ENCODE data around the gene COL6A3. TPM values are rescaled to one million over a fixed set of nuclear protein-coding genes. Genes with fewer than 3 reads are reported as not detected.

The COL6A3 gene, protein sequence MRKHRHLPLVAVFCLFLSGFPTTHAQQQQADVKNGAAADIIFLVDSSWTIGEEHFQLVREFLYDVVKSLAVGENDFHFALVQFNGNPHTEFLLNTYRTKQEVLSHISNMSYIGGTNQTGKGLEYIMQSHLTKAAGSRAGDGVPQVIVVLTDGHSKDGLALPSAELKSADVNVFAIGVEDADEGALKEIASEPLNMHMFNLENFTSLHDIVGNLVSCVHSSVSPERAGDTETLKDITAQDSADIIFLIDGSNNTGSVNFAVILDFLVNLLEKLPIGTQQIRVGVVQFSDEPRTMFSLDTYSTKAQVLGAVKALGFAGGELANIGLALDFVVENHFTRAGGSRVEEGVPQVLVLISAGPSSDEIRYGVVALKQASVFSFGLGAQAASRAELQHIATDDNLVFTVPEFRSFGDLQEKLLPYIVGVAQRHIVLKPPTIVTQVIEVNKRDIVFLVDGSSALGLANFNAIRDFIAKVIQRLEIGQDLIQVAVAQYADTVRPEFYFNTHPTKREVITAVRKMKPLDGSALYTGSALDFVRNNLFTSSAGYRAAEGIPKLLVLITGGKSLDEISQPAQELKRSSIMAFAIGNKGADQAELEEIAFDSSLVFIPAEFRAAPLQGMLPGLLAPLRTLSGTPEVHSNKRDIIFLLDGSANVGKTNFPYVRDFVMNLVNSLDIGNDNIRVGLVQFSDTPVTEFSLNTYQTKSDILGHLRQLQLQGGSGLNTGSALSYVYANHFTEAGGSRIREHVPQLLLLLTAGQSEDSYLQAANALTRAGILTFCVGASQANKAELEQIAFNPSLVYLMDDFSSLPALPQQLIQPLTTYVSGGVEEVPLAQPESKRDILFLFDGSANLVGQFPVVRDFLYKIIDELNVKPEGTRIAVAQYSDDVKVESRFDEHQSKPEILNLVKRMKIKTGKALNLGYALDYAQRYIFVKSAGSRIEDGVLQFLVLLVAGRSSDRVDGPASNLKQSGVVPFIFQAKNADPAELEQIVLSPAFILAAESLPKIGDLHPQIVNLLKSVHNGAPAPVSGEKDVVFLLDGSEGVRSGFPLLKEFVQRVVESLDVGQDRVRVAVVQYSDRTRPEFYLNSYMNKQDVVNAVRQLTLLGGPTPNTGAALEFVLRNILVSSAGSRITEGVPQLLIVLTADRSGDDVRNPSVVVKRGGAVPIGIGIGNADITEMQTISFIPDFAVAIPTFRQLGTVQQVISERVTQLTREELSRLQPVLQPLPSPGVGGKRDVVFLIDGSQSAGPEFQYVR (N-terminal part only)
- 2.5 and 3.2 TPM in 2 replicates for total RNA-seq (2011; cell fraction: chromatin; rRNA removed; ENCODE audit: low replicate concordance)
- total RNA-seq (2011; cell fraction: nucleolus; rRNA removed), result 1.7 TPM in 2 replicates
- total RNA-seq (2011; cell fraction: nucleoplasm; rRNA removed), result 2.5 and 3.6 TPM in 2 replicates
- total RNA-seq (2014; rRNA removed) (1.5 and 2.1 TPM in 2 replicates), total RNA-seq (2014; rRNA removed; fragmentation: Illumina TruSeq; extraction: Trizol) (1.6 TPM in 2 replicates), total RNA-seq (2015; rRNA removed; fragmentation: Illumina TruSeq; extraction: Trizol) (2.0 and 2.5 TPM in 2 replicates), total RNA-seq (2021) (4.1 and 4.3 TPM in 2 replicates), polyA plus RNA-seq (2011; rRNA removed) (0.07 and 0.11 TPM in 2 replicates), polyA plus RNA-seq (2014; fragmentation: Illumina TruSeq; extraction: Trizol) (2.7 and 2.9 TPM in 2 replicates), polyA plus RNA-seq (2014; fragmentation: Nextera tagmentation; extraction: Ambion mirVana) (under 1 TPM; 0.39 to 0.48 TPM), polyA plus RNA-seq (2014; rRNA removed) (1.1 and 2.7 TPM in 2 replicates), polyA minus RNA-seq (2011; rRNA and poly(A)+ RNA removed) (0.18 and 0.60 TPM in 2 replicates), Bru-seq, nascent RNA (percentile 19 among the genes with signal in this experiment), BruChase-seq, experiment 1, labeled RNA remaining after a 2-hour chase (percentile 30 among the genes with signal in this experiment), BruChase-seq, experiment 2, labeled RNA remaining after a 6-hour chase (percentile 32 among the genes with signal in this experiment)
- polyA plus RNA-seq (2011; cell fraction: cytosol; rRNA removed), result 0.07 and 0.12 TPM in 2 replicates
- 0.37 and 0.55 TPM in 2 replicates for polyA plus RNA-seq (2011; cell fraction: nucleus; rRNA removed)
- polyA plus RNA-seq (2012), result 3.4 and 61.3 TPM in 2 replicates
- 0.91 and 1.4 TPM in 2 replicates for polyA minus RNA-seq (2011; cell fraction: cytosol; rRNA and poly(A)+ RNA removed)
- polyA minus RNA-seq (2011; cell fraction: nucleus; rRNA and poly(A)+ RNA removed), result 0.13 and 0.56 TPM in 2 replicates
- long read RNA-seq, experiment 1, result 0 reads
- long read RNA-seq, experiment 2, partial matches to known transcripts, result 1 of 2 reads
- long read RNA-seq, experiment 2, other reads (novel, unspliced or antisense), result 1 of 2 reads
- long read RNA-seq, experiment 3, result 0 reads

DNA sequence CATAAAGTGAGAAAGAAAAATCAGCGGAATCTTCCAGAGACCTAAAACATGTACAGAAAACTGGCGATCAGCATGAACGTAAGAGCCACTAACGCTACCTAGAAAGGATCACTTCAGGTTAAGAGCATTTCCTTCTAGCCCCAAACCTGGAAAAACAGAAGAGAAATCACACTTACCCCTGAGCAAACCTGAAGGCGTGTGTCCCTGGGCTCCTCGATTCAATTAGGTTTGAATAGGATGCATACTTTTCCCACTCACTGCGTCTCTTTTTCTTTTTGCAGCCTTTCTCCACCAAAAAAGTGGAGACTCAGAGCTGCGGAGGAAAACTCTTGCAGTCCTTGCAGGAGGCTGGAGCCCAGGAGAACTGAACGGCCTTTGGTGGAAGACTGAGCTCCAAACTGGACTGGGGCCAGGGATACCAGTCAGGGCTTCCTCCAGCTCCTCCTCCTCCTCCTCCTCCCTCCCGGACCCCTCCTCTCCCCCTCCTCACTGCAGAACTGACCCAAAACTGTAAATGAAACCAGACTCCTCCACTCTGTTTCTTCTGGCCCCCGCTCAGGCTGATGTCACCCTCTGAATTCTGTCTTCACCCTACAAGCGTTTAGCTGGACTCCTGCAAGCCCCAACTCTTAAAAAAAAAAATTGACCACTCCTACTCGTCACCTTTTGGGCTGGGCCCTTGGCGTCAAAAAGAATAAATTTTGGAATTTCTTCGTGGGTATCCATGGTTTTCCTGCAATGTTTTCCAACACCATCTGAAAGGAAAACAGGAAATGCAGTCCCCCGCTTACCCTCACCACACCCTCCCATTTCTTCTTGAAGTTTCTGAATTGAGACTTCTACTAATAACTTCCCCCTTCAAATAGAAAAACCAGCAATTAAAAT, at the start of gene COL6A3:
COL6A3 (minus strand) TSS at position 388 of the 885 bp plus-strand sequence. CDS start 17,347 bp downstream, outside the sequence.
- intact Hi-C loops (cut with micrococcal nuclease) (no loop called here), in situ Hi-C loops (cut with MboI) (no loop called here)
- ATAC-seq (no peak), FAIRE-seq (no peak), DNase-seq (ENCODE audit: extremely low read depth in 1 of 4, low spot score in 3 of 4) (no peak)
- ChIA-PET POLR2A (interaction anchor here (1.3 kb wide), 1 partner anchor 158 kb away, joined by 3 read pairs; no protein-coding TSS in a partner anchor), CTCF (ENCODE audit: low intra/inter-chr PET ratio) (no interaction called here)
- peaks cover 0 to 41% of the 10 kb centered on the region in 2 experiments; a peak in 3 of 5 replicates for H3K27me3 ChIP-seq (ENCODE audit: control insufficient read depth in 2 of 2, insufficient read depth in 2 of 2, low read length in 2 of 2)
- BruUV-seq (replicated peaks), result no TSS peak
- no peaks in the 10 kb centered on the region for H4K20me1 ChIP-seq (replicated peaks; ENCODE audit: control insufficient read depth, insufficient read depth, low read length)
- H3K79me2 ChIP-seq (ENCODE audit: control insufficient read depth, insufficient read depth, low read length), result no peaks in the 10 kb centered on the region
- no peaks in the 10 kb centered on the region for H3K9me3 ChIP-seq (replicated peaks; ENCODE audit: control insufficient read depth, insufficient read depth, low read depth, low read length)
- WGBS (ENCODE audit: insufficient coverage, low coverage, missing lambda C conversion rate), result 22% methylated on average over 9 of the region's 16 CpGs
- no peak within 1 kb of the TSS for H3K27ac ChIP-seq (ENCODE audit: extremely low read depth, low read depth, low read length)
- H3K4me2 ChIP-seq (ENCODE audit: insufficient read depth, low read length), result no peak within 1 kb of the TSS
- no peak within 1 kb of the TSS for H2AFZ ChIP-seq (ENCODE audit: low read depth, low read length)
- no peak within 1 kb of the TSS for H3K9ac ChIP-seq (ENCODE audit: insufficient read depth in 1 of 2, low read depth in 2 of 2, low read length in 2 of 2)
- no peak within 1 kb of the TSS for H3K4me3 ChIP-seq
- no peaks in the 10 kb centered on the region for H3K36me3 ChIP-seq (ENCODE audit: control insufficient read depth, insufficient read depth, low read length)
- H3K4me1 ChIP-seq (replicated peaks in 1 of 2; ENCODE audit: control insufficient read depth in 2 of 2, insufficient read depth in 2 of 2, low read length in 2 of 2), result no peaks in the 10 kb centered on the region
- H3K9me1 ChIP-seq (ENCODE audit: control insufficient read depth, insufficient read depth, low read length), result no peaks in the 10 kb centered on the region
- TF ChIP-seq DACH1 (IDR thresholded peaks at IDR 0.05; ENCODE audit: partially characterized antibody) (no peak), RBBP5 (IDR thresholded peaks at IDR 0.05; ENCODE audit: borderline replicate concordance, insufficient read depth, low read length, poor library complexity, severe bottlenecking) (no peak), BCL6 (CRISPR knock-in tag; IDR thresholded peaks at IDR 0.05) (no peak), FUS (optimal IDR thresholded peaks at IDR 0.05; ENCODE audit: low read depth, low read length) (no peak), WHSC1 (IDR thresholded peaks at IDR 0.05; ENCODE audit: low read length) (no peak), MBD2 (IDR thresholded peaks at IDR 0.05; ENCODE audit: borderline replicate concordance, low read depth) (no peak), ZNF551 (CRISPR knock-in tag; IDR thresholded peaks at IDR 0.05) (no peak), SMAD4 (CRISPR knock-in tag; conservative IDR thresholded peaks at IDR 0.05) (no peak), XRCC5 (IDR thresholded peaks at IDR 0.05; ENCODE audit: low read depth, low read length) (no peak), EZH2 (IDR thresholded peaks at IDR 0.05; ENCODE audit: borderline replicate concordance, low read depth, low read length) (no peak)
- TF ChIP-seq, protein P1, sequence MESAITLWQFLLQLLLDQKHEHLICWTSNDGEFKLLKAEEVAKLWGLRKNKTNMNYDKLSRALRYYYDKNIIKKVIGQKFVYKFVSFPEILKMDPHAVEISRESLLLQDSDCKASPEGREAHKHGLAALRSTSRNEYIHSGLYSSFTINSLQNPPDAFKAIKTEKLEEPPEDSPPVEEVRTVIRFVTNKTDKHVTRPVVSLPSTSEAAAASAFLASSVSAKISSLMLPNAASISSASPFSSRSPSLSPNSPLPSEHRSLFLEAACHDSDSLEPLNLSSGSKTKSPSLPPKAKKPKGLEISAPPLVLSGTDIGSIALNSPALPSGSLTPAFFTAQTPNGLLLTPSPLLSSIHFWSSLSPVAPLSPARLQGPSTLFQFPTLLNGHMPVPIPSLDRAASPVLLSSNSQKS (CRISPR knock-in tag; IDR thresholded peaks at IDR 0.05), result no peak

Measured in K562 (cell line).